ENCODE results near the gene NOP56.

Gene NOP56

GRCh38 chr20:2654384-2654822, 2.0 kb downstream of the NOP56 start:
- peak overlapping the region; percentile 100 for H3K4me3 ChIP-seq (replicated peaks; ENCODE audit: low read depth, low read length)
- DNase-seq (ENCODE audit: extremely low read depth, low read depth), result no peak
- TF ChIP-seq CTCF (IDR thresholded peaks at IDR 0.05; ENCODE audit: low read depth, low read length, missing control alignments), result no peak

GRCh38 chr20:2654831-2655230, 2.4 kb downstream of the NOP56 start:
- DNase-seq (ENCODE audit: extremely low read depth, low read depth), result no peak
- H3K4me3 ChIP-seq (replicated peaks; ENCODE audit: low read depth, low read length), result peak overlapping the region; percentile 100
- no peak for TF ChIP-seq CTCF (IDR thresholded peaks at IDR 0.05; ENCODE audit: low read depth, low read length, missing control alignments)

DNA sequence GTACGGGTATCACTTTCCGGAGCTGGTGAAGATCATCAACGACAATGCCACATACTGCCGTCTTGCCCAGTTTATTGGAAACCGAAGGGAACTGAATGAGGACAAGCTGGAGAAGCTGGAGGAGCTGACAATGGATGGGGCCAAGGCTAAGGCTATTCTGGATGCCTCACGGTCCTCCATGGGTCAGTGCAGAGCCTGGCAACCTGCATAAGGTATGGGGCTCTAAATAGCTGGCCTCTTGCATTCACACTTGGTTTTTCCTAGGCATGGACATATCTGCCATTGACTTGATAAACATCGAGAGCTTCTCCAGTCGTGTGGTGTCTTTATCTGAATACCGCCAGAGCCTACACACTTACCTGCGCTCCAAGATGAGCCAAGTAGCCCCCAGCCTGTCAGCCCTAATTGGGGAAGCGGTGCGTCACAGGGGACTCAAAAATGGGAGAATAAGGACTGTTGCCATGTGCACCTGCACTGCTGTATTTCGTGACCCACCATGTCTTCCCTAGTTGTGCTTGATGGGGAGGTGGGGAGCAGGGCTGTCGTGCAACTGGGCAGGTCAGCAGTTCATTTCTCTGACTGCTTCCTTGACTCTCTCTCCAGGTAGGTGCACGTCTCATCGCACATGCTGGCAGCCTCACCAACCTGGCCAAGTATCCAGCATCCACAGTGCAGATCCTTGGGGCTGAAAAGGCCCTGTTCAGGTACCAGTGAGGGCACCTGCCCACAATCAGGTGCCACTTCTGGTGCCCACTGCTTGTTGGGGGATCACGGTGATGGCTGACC, 3.1 kb downstream of the NOP56 start:
- DNase-seq (ENCODE audit: extremely low read depth, low read depth), result no peak
- H3K4me3 ChIP-seq (replicated peaks; ENCODE audit: low read depth, low read length), result peak overlapping the region; percentile 100
- no peak for TF ChIP-seq CTCF (IDR thresholded peaks at IDR 0.05; ENCODE audit: low read depth, low read length, missing control alignments)

GRCh38 chr20:2656471-2657117, 4.2 kb downstream of the NOP56 start:
- no peak for DNase-seq (ENCODE audit: extremely low read depth, low read depth)
- peak overlapping the region; percentile 100 for H3K4me3 ChIP-seq (replicated peaks; ENCODE audit: low read depth, low read length)
- TF ChIP-seq CTCF (IDR thresholded peaks at IDR 0.05; ENCODE audit: low read depth, low read length, missing control alignments), result no peak

DNA sequence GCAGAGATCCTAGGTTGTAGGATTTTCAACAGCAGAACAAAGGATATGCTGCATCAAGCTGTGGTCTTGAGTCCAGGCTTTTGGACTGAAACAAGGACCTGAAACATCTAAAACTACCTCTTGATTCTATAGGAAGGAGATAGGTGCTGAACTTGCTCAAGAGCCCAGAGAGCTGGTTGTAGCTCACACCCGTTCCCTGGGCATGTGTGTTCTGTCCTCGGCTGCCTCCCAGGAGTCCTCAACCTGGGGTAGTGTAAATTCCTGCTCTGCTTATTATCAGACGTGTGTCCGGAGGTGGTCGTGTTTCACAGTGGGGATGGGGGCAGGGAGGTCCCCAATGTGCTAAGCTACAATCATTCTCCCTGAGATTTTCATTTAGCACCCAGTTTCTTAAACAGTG, 4.8 kb downstream of the NOP56 start:
- no peak for TF ChIP-seq CTCF (IDR thresholded peaks at IDR 0.05; ENCODE audit: low read depth, low read length, missing control alignments)
- no peak overlapping the region; the same call in 1 of the 2 replicates for H3K4me3 ChIP-seq (replicated peaks; ENCODE audit: low read depth, low read length)
- DNase-seq (ENCODE audit: extremely low read depth, low read depth), result no peak

- DNase-seq (ENCODE audit: extremely low read depth, low read depth), result no peak
- H3K4me3 ChIP-seq (replicated peaks; ENCODE audit: low read depth, low read length), result no peak overlapping the region
- no peak for TF ChIP-seq CTCF (IDR thresholded peaks at IDR 0.05; ENCODE audit: low read depth, low read length, missing control alignments)
Measured at GRCh38 chr20:2657674-2658073, 5.2 kb downstream of the NOP56 start.
